Forelimb muscle (tissue), 1 donor: Measurements from ENCODE around the gene MAP3K12. TPM values are rescaled to one million over a fixed set of nuclear protein-coding genes. Genes with fewer than 3 reads are reported as not detected.
A peak's percentile ranks its signal among the peaks of the same experiment; 100 is the strongest.
"Not testable (repeated sequence)": the region's sequence is repeated elsewhere in the genome, so short reads cannot be mapped to it uniquely, and the experiment has no call there.

Experiments used
- DNase-seq: peaks from one replicate; pipeline ENCODE4 v3.0.0-alpha.2; 2013; ENCODE audit warnings: low read depth
- polyA plus RNA-seq: library from polyadenylated mRNA; unstranded; fragments of 120-200 nt; gene quantifications from one replicate; pipeline ENCODE4 v1.2.1, GENCODE V29; 2013; ENCODE audit not compliant: insufficient read length

MAP3K12 gene
- polyA plus RNA-seq, 1 donor: 14.3 TPM

- DNase-seq: no peak
These were observed 55.3 kb downstream of the MAP3K12 start for GRCh38 chr12:53443955-53444354.

- DNase-seq: peak; percentile 99
These were observed 58.0 kb downstream of the MAP3K12 start, which contains the start of gene PRR13 for GRCh38 chr12:53441040-53441833. Gene PRR13, plus strand, starts transcription at chr12:53441734. Its CDS starts 981 bp downstream, at chr12:53442715.

- not testable (repeated sequence) for DNase-seq
These were observed 59.7 kb downstream of the MAP3K12 start for GRCh38 chr12:53439582-53439981.

- not testable (repeated sequence) for DNase-seq
These were observed 63.9 kb downstream of the MAP3K12 start for GRCh38 chr12:53435326-53435725.

- DNase-seq: no peak
These were observed 68.1 kb downstream of the MAP3K12 start for GRCh38 chr12:53431187-53431586.

GRCh38 chr12:53430116-53430515 is 69.1 kb downstream of the MAP3K12 start:
- no peak for DNase-seq

Other genes starting within 250 kb of the MAP3K12 start
- 4.3 TPM for gene ESPL1, start 231.2 kb downstream of the MAP3K12 start, polyA plus RNA-seq
- gene PFDN5, start 203.9 kb downstream of the MAP3K12 start, polyA plus RNA-seq: 497 TPM
- gene MYG1, start 199.8 kb downstream of the MAP3K12 start, polyA plus RNA-seq: 37.2 TPM
- 52.4 TPM for gene AAAS, start 177.8 kb downstream of the MAP3K12 start, polyA plus RNA-seq
- gene SP7, start 163.1 kb downstream of the MAP3K12 start, polyA plus RNA-seq: 0.15 TPM
- 37.2 TPM for gene SP1, start 119.3 kb downstream of the MAP3K12 start, polyA plus RNA-seq
- gene AMHR2, start 75.6 kb downstream of the MAP3K12 start, polyA plus RNA-seq: 0.09 TPM
- gene PRR13, start 57.7 kb downstream of the MAP3K12 start, polyA plus RNA-seq: 41.6 TPM
- 550 TPM for gene PCBP2, start 47.4 kb downstream of the MAP3K12 start, polyA plus RNA-seq
- gene TARBP2, start 1.8 kb upstream of the MAP3K12 start, polyA plus RNA-seq: 20.9 TPM
- gene NPFF, start 8.0 kb upstream of the MAP3K12 start, polyA plus RNA-seq: not detected
- 49.7 TPM for gene ATF7, start 126.9 kb upstream of the MAP3K12 start, polyA plus RNA-seq
- 857 TPM for gene ATP5MC2, start 176.6 kb upstream of the MAP3K12 start, polyA plus RNA-seq
- 80.8 TPM for gene CALCOCO1, start 228.0 kb upstream of the MAP3K12 start, polyA plus RNA-seq